Endometrial microvascular endothelial cells (primary cell): ENCODE results near the gene PIH1D1. TPM values are rescaled to one million over a fixed set of nuclear protein-coding genes. Genes with fewer than 3 reads are reported as not detected.

Source experiments
- in situ Hi-C: cut with HindIII; loops from 2 replicates; pipeline ENCODE4 v1.10.0; 2017; ENCODE audit warnings: low sequenced_read_pairs, low pct_unique_long_range_greater_than_20kb; ENCODE audit errors: inconsistent ontology term
- total RNA-seq: library from RNA; depleted of rRNA; stranded (reverse); fragments of >200 nt; gene quantifications from one replicate; pipeline ENCODE4 v1.2.3, GENCODE V29; 2015; ENCODE audit errors: inconsistent ontology term

The PIH1D1 gene
- 97.7 TPM for total RNA-seq

- in situ Hi-C loops: no loop called here
Measured at GRCh38 chr19:49451430-49452181, at the start of gene PIH1D1. Gene PIH1D1, minus strand, starts transcription at chr19:49451814. Its CDS starts 240 bp downstream, at chr19:49451574.

GRCh38 chr19:49499030-49499670 is 47.5 kb upstream of the PIH1D1 start:
- in situ Hi-C loops: no loop called here

- in situ Hi-C loops: no loop called here
Measured at GRCh38 chr19:49498475-49498874, 46.9 kb upstream of the PIH1D1 start.

GRCh38 chr19:49497789-49498103 is 46.1 kb upstream of the PIH1D1 start:
- in situ Hi-C loops: no loop called here

GRCh38 chr19:49497047-49497788 is 45.6 kb upstream of the PIH1D1 start:
- in situ Hi-C loops: no loop called here

- in situ Hi-C loops: no loop called here
Measured at GRCh38 chr19:49496574-49497008, 45.0 kb upstream of the PIH1D1 start.

GRCh38 chr19:49492573-49493405 is 41.2 kb upstream of the PIH1D1 start:
- in situ Hi-C loops: no loop called here

GRCh38 chr19:49491804-49492572 is 40.4 kb upstream of the PIH1D1 start:
- in situ Hi-C loops: no loop called here

GRCh38 chr19:49491030-49491803 is 39.6 kb upstream of the PIH1D1 start:
- in situ Hi-C loops: no loop called here

- in situ Hi-C loops: no loop called here
Measured at GRCh38 chr19:49490287-49491029, 38.8 kb upstream of the PIH1D1 start.

- in situ Hi-C loops: no loop called here
Measured at GRCh38 chr19:49489601-49490167, 38.1 kb upstream of the PIH1D1 start.

GRCh38 chr19:49488863-49489537 is 37.4 kb upstream of the PIH1D1 start:
- in situ Hi-C loops: no loop called here

- in situ Hi-C loops: no loop called here
Measured at GRCh38 chr19:49488046-49488862, 36.6 kb upstream of the PIH1D1 start.

GRCh38 chr19:49487277-49488045 is 35.8 kb upstream of the PIH1D1 start, which contains the start of gene RPL13A:
Gene RPL13A, plus strand, starts transcription at chr19:49487608. Its CDS starts 22 bp downstream, at chr19:49487630.
- in situ Hi-C loops: no loop called here
